Activated naive CD8-positive, alpha-beta T cell treated with anti-CD3 and anti-CD28 coated beads for 36 hours (primary cell): Measurements from ENCODE around the gene TLR10. TPM values are rescaled to one million over a fixed set of nuclear protein-coding genes. Genes with fewer than 3 reads are reported as not detected.
"Not testable (repeated sequence)": the region's sequence is repeated elsewhere in the genome, so short reads cannot be mapped to it uniquely, and the experiment has no call there.

Experiments used
- DNase-seq: peaks from one replicate; pipeline ENCODE4 v3.0.0; 2021
- H3K27ac Mint-ChIP-seq: one replicate; pipeline ENCODE4 v1.8.0; 2022; ENCODE audit warnings: mild to moderate bottlenecking, moderate library complexity, mixed read lengths
- H3K27me3 Mint-ChIP-seq: one replicate; pipeline ENCODE4 v1.8.0; 2022; ENCODE audit warnings: mild to moderate bottlenecking, mixed read lengths
- H3K36me3 Mint-ChIP-seq: one replicate; pipeline ENCODE4 v1.8.0; 2021; ENCODE audit warnings: mild to moderate bottlenecking, mixed read lengths
- H3K4me1 Mint-ChIP-seq: one replicate; pipeline ENCODE4 v1.8.0; 2021; ENCODE audit warnings: mixed read lengths
- H3K4me3 Mint-ChIP-seq: one replicate; pipeline ENCODE4 v1.8.0; 2022; ENCODE audit warnings: mild to moderate bottlenecking, moderate library complexity, mixed read lengths
- H3K9me3 Mint-ChIP-seq: one replicate; pipeline ENCODE4 v1.8.0; 2022; ENCODE audit warnings: mixed read lengths
- total RNA-seq, 2 experiments: library from RNA; stranded (reverse); gene quantifications; one replicate each; pipeline ENCODE4 v1.2.3, GENCODE V29; 2021

Gene TLR10
- total RNA-seq, 2 experiments from 2014 or later, result 0.26 to 0.29 TPM

DNA sequence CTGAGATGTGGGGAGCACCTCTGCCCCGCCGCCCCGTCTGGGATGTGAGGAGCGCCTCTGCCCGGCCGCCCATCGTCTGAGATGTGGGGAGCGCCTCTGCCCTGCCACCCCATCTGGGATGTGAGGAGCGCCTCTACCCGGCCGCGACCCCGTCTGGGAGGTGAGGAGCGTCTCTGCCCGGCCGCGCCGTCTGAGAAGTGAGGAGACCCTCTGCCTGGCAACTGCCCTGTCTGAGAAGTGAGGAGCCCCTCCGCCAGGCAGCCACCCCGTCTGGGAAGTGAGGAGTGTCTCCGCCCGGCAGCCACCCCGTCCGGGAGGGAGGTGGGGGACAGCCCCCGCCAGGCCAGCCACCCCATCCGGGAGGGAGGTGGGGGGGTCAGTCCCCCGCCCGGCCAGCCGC is 24.7 kb upstream of the TLR10 start:
- not testable (repeated sequence) for H3K4me3 Mint-ChIP-seq, H3K36me3 Mint-ChIP-seq, H3K27ac Mint-ChIP-seq, H3K9me3 Mint-ChIP-seq, DNase-seq, H3K27me3 Mint-ChIP-seq
- peaks cover 22% of the 10 kb centered on the region for H3K4me1 Mint-ChIP-seq

DNA sequence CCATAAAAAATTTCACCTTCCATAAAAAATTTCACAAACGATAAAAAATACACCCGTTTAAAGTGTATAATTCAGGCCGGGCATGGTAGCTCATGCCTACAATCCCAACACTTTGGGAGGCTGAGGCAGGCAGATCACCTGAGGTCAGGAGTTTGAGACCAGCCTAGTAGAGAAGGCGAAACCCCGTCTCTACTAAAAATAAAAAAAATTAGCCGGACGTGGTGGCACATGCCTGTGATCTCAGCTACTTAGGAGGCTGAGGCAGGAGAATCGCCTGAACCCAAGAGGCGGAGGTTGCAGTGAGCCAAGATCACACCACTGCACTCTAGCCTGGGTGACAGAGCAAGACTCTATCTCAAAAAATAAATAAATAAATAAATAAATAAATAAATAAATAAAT is 23.5 kb upstream of the TLR10 start:
- H3K27ac Mint-ChIP-seq, H3K4me3 Mint-ChIP-seq, H3K27me3 Mint-ChIP-seq, DNase-seq: not testable (repeated sequence)
- H3K36me3 Mint-ChIP-seq, result peaks cover 12% of the 10 kb centered on the region
- peaks cover 22% of the 10 kb centered on the region for H3K4me1 Mint-ChIP-seq
- H3K9me3 Mint-ChIP-seq, result peaks cover 12% of the 10 kb centered on the region

DNA sequence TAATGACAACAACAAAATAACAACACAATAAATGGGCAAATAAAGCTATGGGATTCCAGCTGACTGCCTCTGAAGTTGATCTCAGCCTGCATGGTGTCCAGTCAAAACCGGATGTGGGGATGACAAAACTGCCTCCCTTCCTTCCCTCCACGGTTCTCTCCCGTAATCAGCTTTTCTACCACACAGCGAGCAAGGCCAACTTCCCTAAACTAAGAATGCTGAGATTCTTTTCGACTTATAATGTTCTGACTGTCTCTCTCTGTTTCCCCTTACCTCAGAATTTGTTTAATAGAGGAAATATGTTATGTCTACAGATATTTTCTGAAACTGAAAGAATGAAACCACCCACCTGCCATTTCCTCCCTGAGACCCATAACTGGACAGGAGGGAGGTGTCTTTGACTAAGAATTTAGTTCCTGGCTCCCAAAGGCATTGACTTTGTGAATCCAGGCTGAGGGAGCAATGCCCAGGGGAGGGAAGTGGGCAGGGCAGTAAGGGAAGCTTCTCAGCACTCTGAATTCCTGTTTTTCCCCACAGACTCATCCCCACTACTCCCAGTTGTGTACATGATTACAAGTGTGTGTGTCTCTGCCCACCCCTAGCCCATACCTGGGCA is 22.8 kb upstream of the TLR10 start:
- Mint-ChIP-seq H3K27me3 (no peaks in the 10 kb centered on the region), H3K27ac (peak overlapping the region; percentile 83), H3K4me1 (peaks cover 22% of the 10 kb centered on the region), H3K36me3 (peaks cover 17% of the 10 kb centered on the region), H3K9me3 (peaks cover 14% of the 10 kb centered on the region), H3K4me3 (peak overlapping the region; percentile 70)
- DNase-seq, result no peak

DNA sequence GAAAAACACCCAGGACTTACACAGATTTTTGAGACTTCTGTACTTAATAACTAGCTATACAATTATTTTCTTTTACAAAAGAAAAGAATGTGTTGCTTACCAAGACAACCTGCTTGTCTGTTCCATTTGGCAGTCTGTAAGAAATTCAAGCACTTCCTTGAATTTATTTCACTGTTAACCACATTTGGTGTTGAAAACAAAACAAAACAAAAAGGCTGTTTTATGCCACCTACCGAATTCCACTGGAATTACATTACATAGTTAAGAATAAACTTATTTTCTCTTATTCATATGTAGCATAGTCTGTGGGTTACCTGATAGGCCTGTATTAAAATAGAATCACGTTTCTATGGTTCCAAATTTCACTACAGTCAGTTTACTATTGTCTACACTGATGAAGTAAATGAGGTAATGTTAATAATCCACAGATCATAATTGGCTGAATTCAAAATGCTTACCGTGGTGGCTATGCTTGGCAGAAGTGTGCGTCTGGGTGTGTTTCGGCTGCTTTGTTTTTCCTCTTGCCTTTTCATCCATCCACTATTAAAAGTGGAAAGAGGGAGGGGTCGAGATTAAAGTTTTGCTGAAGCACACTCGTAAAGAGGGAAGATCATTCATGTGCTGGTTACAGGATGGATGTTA is 22.0 kb upstream of the TLR10 start, which contains the start of gene TLR1:
Gene TLR1 (minus strand): TSS at position 138 of the 642 bp plus-strand sequence. CDS start 5,960 bp downstream, outside the sequence.
- Mint-ChIP-seq H3K27ac (peak within 1 kb of the TSS; percentile 89), H3K27me3 (no peaks in the 10 kb centered on the region), H3K36me3 (peaks cover 23% of the 10 kb centered on the region), H3K9me3 (peaks cover 19% of the 10 kb centered on the region), H3K4me1 (peaks cover 22% of the 10 kb centered on the region), H3K4me3 (peak within 1 kb of the TSS; percentile 76)
- no peak for DNase-seq

DNA sequence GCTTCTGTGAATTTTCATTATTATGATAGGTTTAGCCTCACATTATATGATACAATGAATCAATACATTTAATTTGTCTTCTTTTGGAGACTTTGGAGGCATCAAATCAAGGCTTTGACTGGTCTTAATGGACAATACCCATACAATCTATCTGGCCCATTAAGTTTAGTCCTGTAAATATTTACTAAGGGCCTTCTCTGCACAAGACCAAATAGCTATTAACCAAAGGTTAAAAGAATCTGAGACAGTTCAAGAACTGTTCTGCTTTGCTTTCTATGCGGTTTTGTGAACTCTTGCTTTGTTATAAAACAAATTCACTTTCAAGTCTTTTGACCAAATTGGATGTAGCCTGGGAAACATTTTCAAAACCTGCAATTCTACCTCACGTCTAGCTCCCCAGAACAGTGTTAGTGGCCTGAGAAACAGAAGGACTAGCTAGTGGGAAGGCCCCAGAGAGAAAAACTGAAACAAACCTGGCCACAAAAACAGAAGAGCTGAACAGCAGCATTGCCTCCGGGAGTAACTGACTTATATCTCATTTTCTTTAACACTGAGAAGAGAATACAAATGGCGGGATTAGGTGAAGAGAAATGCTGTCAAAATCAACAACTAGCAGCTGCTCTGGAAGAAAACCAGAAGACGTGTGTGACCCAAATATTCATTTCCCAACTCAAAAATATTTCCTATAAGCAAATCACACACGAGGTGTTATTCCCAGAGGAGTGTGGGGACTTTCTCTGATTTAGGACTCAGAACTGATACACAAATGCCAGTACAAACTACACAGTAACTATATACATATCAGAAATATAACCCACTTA is 21.3 kb upstream of the TLR10 start:
- Mint-ChIP-seq H3K36me3 (peaks cover 31% of the 10 kb centered on the region), H3K4me1 (peaks cover 22% of the 10 kb centered on the region), H3K27me3 (no peaks in the 10 kb centered on the region), H3K27ac (peak overlapping the region; percentile 89), H3K9me3 (peaks cover 24% of the 10 kb centered on the region), H3K4me3 (peak overlapping the region; percentile 76)
- DNase-seq, result no peak

DNA sequence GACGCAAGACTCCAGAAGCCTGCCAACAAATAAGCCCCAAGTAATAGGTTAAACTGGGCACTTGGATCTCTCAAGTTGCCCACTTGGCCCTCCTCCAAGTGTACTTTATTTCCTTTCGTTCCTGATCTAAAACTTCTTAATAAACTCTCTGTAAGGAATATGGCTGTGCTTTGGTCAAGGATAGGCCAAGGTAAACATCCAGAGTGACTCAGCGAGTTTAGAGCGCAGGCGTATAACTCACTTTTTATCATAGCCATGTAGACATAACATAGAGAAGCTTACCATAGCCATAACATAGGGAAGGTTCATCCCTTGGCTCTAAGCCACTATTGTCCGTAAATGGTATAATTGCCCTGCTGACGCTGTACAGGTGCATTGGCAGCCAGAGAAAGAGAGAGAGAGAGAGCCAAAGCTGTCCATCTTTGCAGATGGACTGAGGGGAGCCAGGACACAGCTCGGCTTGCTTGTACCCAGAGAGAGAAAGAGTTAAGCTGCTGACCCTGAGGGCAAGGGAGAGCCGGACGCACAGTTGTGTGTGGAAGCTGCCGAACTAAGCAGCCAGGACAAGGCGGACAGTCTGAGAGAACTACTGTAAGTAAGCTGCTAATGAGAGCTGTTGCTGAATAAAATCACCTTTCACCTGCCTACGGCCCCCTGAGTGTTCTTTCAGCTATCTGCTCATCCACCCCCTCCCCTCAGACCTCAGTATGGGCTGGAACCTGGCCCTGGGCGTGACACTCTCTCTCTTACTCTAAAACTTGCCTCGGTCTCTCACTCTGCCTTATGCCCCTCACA is 20.0 kb upstream of the TLR10 start:
- DNase-seq, result no peak
- no peaks in the 10 kb centered on the region for H3K27me3 Mint-ChIP-seq
- H3K27ac Mint-ChIP-seq, result no peak overlapping the region
- H3K36me3 Mint-ChIP-seq, result peaks cover 32% of the 10 kb centered on the region
- H3K9me3 Mint-ChIP-seq, result peaks cover 25% of the 10 kb centered on the region
- no peak overlapping the region for H3K4me3 Mint-ChIP-seq
- H3K4me1 Mint-ChIP-seq, result peaks cover 22% of the 10 kb centered on the region

DNA sequence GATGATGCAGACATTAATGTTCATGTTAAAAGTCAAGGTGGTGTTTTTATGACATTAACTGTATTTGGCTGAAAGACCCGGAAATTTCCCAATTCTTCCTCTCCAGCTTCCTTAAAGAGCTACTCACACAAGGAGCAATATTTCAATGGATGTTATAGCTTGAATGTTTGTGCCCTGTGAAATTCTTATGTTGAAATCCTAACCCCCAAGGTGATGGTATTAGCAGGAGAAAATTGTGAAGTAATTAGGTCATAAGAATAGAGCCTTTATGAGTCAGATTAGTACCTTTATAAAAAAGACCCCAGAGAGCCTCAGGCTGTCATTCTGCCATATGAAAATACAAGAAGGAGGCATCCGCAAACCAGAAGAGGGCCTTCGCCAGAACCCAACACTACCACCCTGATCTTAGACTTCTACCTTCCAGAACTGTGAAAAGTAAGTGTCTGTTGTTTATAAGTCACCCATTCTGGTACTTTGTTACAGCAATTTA is 18.2 kb upstream of the TLR10 start:
- Mint-ChIP-seq H3K4me1 (peaks cover 22% of the 10 kb centered on the region), H3K27me3 (no peaks in the 10 kb centered on the region), H3K9me3 (peaks cover 27% of the 10 kb centered on the region), H3K4me3 (no peak overlapping the region), H3K27ac (no peak overlapping the region), H3K36me3 (peaks cover 32% of the 10 kb centered on the region)
- no peak for DNase-seq

DNA sequence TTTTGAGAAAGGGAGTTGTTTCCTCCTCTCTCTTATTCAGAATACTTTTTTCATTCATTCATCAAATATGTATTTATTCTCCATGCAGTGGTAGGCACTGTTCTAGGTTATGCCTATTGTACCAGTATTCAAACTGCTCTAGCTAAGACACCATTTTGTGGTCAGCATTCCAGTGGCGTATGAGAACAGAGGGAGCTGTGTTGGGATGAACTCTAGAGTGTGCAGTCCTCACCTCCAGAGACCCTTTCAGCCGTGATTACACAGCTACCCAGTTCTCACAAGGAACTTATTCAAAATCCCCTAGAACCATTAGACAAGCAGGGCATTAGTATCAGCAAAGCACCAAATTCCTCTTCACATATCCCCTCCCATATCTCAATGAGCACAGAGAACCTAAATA is 17.6 kb upstream of the TLR10 start:
- Mint-ChIP-seq H3K27me3 (no peaks in the 10 kb centered on the region), H3K36me3 (peaks cover 34% of the 10 kb centered on the region), H3K27ac (no peak overlapping the region), H3K4me3 (no peak overlapping the region), H3K9me3 (peaks cover 30% of the 10 kb centered on the region), H3K4me1 (peaks cover 16% of the 10 kb centered on the region)
- no peak for DNase-seq

DNA sequence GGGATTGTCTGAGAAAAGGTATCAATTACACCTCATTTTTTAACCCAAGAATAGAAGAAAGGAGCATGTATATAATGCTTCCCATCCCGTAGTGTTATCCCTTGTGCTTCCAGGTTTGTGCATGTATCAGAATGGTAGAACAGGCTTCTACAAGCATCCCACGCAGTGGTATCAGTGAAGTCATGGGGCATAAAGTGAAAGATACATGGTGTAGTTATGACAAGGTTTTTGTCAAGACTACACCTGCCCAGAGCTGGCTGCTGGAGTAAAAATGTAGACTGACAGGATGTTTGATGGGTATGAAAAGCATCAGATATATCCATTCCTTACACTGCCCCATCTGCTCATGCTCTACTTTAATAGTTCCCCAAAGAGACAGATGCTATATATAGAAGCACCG is 12.3 kb upstream of the TLR10 start:
- Mint-ChIP-seq H3K4me1 (peaks cover 4% of the 10 kb centered on the region), H3K27me3 (no peaks in the 10 kb centered on the region), H3K36me3 (peaks cover 15% of the 10 kb centered on the region), H3K9me3 (peaks cover 25% of the 10 kb centered on the region), H3K4me3 (no peak overlapping the region), H3K27ac (no peak overlapping the region)
- no peak for DNase-seq

DNA sequence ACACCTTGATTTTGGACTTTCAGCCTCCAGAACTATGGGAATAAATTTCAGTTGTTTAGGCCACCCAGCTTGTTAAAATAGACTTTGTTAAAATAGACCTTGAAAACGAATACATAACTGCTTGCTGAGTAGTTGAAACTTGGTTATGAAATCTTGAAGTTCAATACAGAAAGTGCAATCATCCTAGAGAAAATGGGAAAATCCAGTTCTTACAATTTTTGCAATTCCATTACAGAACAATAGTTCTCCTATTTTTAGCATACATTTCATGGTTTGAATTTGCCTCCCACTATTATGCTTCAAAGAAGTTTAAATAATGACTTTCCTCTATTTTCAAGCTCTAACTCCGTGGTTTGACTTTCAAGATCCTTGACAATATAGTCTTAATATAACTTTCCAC is 11.3 kb upstream of the TLR10 start:
- H3K9me3 Mint-ChIP-seq, result peaks cover 19% of the 10 kb centered on the region
- peaks cover 4% of the 10 kb centered on the region for H3K4me1 Mint-ChIP-seq
- no peak overlapping the region for H3K27ac Mint-ChIP-seq
- H3K27me3 Mint-ChIP-seq, result no peaks in the 10 kb centered on the region
- peaks cover 6% of the 10 kb centered on the region for H3K36me3 Mint-ChIP-seq
- no peak for DNase-seq
- no peak overlapping the region for H3K4me3 Mint-ChIP-seq

DNA sequence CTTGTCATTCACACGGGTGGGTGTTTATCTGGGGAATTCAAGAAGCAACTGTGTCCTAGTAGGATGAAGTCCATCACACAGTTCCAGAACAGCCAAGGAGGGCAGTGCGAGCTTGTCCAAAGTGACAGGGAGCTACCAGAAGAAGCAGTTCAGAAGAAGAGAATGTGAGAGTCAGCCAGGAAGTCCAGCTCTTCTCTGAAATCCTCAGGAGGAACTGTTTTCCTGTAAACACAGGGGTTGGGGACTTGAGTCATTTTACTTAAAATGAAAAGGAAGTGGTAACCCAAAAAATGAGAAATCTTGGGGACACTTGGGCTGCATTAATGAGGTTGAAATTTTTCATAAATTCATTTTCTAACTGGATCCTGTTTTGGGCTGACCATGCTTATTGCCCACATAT is 8.2 kb upstream of the TLR10 start:
- no peak for DNase-seq
- Mint-ChIP-seq H3K9me3 (peaks cover 15% of the 10 kb centered on the region), H3K27ac (peak overlapping the region; percentile 43), H3K4me1 (peaks cover 4% of the 10 kb centered on the region), H3K36me3 (peaks cover 4% of the 10 kb centered on the region), H3K27me3 (no peaks in the 10 kb centered on the region), H3K4me3 (no peak overlapping the region)

DNA sequence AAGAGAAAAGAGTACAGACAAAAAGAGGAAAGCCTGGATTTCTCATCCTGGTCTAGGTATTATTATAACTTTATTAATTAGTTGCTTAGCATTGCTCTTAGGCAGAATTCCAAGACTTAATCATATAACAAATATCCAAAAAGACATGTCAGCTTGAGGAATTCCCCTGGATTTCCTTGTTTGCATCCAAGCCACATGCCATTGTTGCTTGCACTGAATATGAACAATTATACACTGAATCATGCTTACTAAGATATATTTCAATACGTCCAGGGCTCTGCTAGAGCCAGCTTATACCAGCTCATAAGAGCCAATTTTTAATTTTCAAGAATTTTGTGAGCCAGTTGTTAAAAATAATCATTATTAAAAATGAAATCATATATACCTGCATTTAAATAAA is 5.5 kb upstream of the TLR10 start:
- no peak for DNase-seq
- H3K27me3 Mint-ChIP-seq, result no peaks in the 10 kb centered on the region
- peaks cover 2% of the 10 kb centered on the region for H3K36me3 Mint-ChIP-seq
- H3K27ac Mint-ChIP-seq, result no peak overlapping the region
- H3K9me3 Mint-ChIP-seq, result peaks cover 2% of the 10 kb centered on the region
- H3K4me3 Mint-ChIP-seq, result no peak overlapping the region
- H3K4me1 Mint-ChIP-seq, result peaks cover 4% of the 10 kb centered on the region

DNA sequence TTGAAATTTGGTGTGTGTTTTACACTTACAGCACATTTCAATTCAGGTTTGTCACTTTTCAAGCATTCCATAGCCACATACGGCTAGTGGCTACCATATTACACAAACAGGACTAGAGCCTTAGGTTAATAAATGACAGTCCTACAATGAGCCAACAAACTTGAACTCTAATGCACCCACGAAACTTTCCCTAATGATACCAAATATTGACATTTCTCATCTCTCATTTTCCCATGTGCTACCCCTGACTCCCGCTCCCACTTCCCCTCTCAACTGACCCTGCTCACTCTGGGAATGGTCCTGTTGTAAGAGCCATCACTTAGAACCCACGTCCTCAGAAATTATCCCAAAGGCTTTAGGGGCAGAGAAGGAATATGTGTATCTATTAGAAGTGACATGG is 4.9 kb upstream of the TLR10 start:
- H3K4me3 Mint-ChIP-seq, result no peak overlapping the region
- DNase-seq, result no peak
- no peak overlapping the region for H3K27ac Mint-ChIP-seq
- peaks cover 5% of the 10 kb centered on the region for H3K4me1 Mint-ChIP-seq
- H3K36me3 Mint-ChIP-seq, result peaks cover 2% of the 10 kb centered on the region
- H3K9me3 Mint-ChIP-seq, result peaks cover 2% of the 10 kb centered on the region
- peaks cover 2% of the 10 kb centered on the region for H3K27me3 Mint-ChIP-seq

DNA sequence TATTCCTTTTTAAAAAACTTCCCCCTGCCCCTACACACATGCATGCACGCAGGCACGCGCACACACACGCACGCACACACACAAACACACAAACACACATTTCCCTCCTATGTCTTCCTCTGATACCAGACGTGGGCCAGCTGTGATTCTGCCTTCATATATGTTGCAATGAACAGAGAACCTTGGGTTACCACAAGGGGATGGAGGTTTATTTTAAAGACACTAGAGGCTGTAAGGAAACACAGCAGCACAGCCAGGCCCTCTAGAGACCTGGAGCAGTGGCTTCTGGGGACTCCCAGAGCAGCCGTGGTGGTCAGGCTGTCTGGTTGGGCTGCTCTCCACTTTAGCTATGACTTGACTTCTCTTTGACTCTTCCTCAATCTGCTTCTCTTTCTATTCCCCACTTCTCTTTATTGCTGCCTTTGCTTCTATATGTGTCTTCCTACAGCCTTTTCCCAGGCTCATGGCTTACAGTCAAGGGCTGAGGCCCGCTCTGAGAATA is 3.2 kb upstream of the TLR10 start:
- Mint-ChIP-seq H3K36me3 (peaks cover 2% of the 10 kb centered on the region), H3K4me1 (peaks cover 6% of the 10 kb centered on the region), H3K9me3 (peaks cover 2% of the 10 kb centered on the region), H3K27me3 (peaks cover 4% of the 10 kb centered on the region), H3K4me3 (no peak overlapping the region), H3K27ac (no peak overlapping the region)
- DNase-seq, result no peak
